H1 (cell line): ENCODE results near the gene GALNTL6.

ENCODE experiments used
- CTCF ChIP-seq, 3 experiments: IDR thresholded peaks; 1 replicate in 2 of 3; 2 replicates in 1 of 3; pipeline versions ENCODE4 v1.5.1 to v1.6.1; 2011; ENCODE audit warnings: low read length in 3 of 3, mild to moderate bottlenecking in 3 of 3, inconsistent platforms in 2 of 3, low read depth in 1 of 3, moderate library complexity in 1 of 3; ENCODE audit not compliant: insufficient read depth in 1 of 3; ENCODE audit errors: control extremely low read depth in 1 of 3
- NRF1 ChIP-seq: IDR thresholded peaks from 2 replicates; pipeline ENCODE4 v1.6.1; 2011; ENCODE audit warnings: mild to moderate bottlenecking, low read depth, low read length, improper control_type of control experiment
- POLR2AphosphoS5 ChIP-seq: IDR thresholded peaks from 2 replicates; pipeline ENCODE4 v1.6.1; 2011; ENCODE audit warnings: low read depth, low read length
- RAD21 ChIP-seq, 2 experiments: IDR thresholded peaks in 1 of 2; conservative IDR thresholded peaks in 1 of 2; 2 replicates each; pipeline ENCODE4 v1.6.1; 2011; ENCODE audit warnings: low read depth in 2 of 2, low read length in 2 of 2, improper control_type of control experiment in 1 of 2, inconsistent platforms in 1 of 2, mild to moderate bottlenecking in 1 of 2, moderate library complexity in 1 of 2
- TBP ChIP-seq: IDR thresholded peaks from 2 replicates; pipeline ENCODE4 v1.6.1; 2011; ENCODE audit warnings: low read depth, low read length, improper control_type of control experiment

- TF ChIP-seq CTCF (IDR thresholded peaks at IDR 0.05; ENCODE audit: control extremely low read depth in 1 of 3, insufficient read depth in 1 of 3, low read depth in 1 of 3, low read length in 3 of 3) = peak in 1 of 3 experiments; percentile 46; a peak in 2 of 4 replicates
- no peak for TF ChIP-seq POLR2AphosphoS5
- TF ChIP-seq RAD21 (IDR thresholded peaks at IDR 0.05 in 1 of 2, conservative IDR thresholded peaks at IDR 0.05 in 1 of 2; ENCODE audit: low read depth in 2 of 2, low read length in 2 of 2) = peak; percentile 23 to 35; a peak in 2 of 4 replicates
- no peak for TF ChIP-seq NRF1
- TF ChIP-seq TBP = no peak
These were observed 18.7 kb upstream of the GALNTL6 start for GRCh38 chr4:171794528-171794927.
